Subcutaneous adipose tissue (tissue), 4 donors: ENCODE data around the gene TMEM59. TPM values are rescaled to one million over a fixed set of nuclear protein-coding genes. Genes with fewer than 3 reads are reported as not detected.

Experiments used
- CTCF ChIP-seq: fragments of 450-650 bp; IDR thresholded peaks from one replicate; pipeline ENCODE4 v1.5.1; 2016; ENCODE audit warnings: low read depth, mild to moderate bottlenecking, control low read depth, antibody characterized with exemption, moderate library complexity
- total RNA-seq, 4 donors: library from RNA; depleted of rRNA; stranded (reverse); fragments of >200 nt; gene quantifications; one replicate each; pipeline ENCODE4 v1.1.0, GENCODE V29; 2016

Gene TMEM59
- total RNA-seq, 4 donors from 2014 or later = 184 to 344 (median 338) TPM

- no peak for TF ChIP-seq CTCF
Observed at GRCh38 chr1:54077359-54077758, 24.4 kb upstream of the TMEM59 start.

DNA sequence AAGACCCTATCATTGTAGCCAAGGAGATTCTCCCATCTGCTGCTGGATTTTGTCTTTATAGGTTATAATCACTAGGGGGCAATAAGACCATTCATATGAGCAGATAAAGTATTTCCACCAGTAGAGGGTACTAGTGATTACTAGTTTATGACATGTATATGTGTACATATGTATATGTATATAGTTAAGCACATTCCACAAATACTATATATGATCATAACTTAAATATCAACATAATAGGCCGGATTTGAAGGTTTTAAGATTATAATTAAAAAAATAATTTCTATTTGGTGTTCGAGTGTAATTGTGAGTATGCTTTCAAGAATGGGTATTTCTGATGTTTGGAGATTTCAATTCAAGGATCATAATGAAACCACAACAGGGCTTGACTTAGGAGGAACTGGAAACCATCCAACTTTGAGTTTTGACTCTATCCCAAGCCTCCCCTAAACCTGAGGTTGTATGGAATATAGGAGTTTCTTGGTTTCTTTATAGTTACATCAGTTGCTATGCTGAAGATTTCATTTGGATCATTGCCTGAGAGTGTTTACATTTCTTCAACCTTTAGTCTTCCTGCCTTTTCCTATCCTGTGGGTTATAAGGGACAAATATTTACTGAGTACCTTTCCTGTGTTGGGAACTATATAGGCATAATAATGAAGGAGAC lies 17.3 kb upstream of the TMEM59 start:
- no peak for TF ChIP-seq CTCF

DNA sequence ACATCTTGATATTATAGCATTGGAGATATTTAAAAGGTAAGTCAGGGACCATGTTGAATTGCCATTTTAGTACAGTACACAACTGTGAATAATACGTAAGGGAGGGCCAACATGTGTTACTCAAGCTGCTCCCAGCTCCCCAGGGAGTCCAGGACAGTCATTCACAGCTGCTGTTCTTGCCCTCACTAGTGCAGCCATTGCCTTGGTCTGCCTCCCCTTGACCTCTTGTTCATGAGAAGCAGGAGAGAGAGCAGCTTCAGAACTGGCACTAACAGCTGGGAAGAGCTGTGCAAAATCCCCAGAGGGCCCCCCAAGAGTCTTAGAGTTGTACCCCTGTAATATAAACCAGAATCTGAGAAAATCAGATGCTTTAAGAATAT lies 16.8 kb upstream of the TMEM59 start:
- TF ChIP-seq CTCF = no peak

GRCh38 chr1:54064299-54064698 lies 11.3 kb upstream of the TMEM59 start:
- TF ChIP-seq CTCF = no peak

DNA sequence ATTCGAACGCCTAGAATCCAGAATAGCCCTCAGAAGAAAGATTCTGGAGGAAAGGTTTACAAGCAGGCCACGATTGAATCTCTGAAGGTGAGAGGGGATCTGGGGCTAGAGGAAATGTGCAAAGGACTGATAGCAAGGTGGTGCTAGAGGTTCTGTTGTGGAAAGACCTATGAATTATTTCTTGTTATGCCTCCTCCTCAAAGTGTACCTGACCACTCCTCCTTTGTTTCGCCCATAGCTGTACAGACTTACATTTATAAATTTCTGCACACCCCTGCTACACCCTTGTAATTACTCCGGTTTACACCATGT lies 1.4 kb upstream of the TMEM59 start:
- TF ChIP-seq CTCF = no peak

DNA sequence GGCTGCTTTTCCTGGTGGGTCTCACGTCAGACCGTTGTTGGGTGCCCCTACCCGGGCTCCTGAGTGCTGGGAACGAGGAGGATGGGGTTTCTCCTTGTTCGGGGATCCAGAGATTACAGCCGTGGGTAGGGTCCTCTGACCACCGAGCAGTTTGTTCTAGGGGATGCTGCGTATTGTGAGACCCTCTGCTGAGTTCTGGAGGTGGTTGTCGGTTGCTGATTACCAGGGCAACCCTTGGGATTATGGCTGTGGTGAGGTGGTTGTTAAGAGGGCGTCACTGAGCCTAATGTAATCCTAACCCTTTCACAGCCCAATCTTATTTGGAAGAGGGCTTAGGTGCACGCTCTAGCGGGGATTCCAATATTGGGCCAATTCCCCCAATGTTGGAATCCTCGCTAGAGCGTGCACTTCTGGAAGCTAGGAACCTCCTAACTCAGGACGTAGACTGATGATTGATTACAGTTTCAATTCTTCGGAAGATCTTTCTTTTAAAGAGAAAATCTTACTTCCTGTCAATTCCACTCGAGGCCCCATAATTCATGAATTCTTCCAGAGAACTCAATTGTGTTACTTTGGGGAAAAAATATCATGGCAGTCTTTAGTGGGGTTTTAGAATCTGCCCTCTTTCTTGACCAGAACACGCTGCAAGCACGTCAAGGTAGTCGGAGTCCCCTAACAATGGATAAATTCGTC lies 887 bp upstream of the TMEM59 start:
- TF ChIP-seq CTCF = no peak

GRCh38 chr1:54052431-54052933 lies 522 bp downstream of the TMEM59 start:
- TF ChIP-seq CTCF = no peak
